Kidney (tissue), 14 donors: ENCODE measurements around the gene XCL1. TPM values are rescaled to one million over a fixed set of nuclear protein-coding genes. Genes with fewer than 3 reads are reported as not detected.
"Not testable (repeated sequence)": the region's sequence is repeated elsewhere in the genome, so short reads cannot be mapped to it uniquely, and the experiment has no call there.

Experiments
- DNase-seq, 5 donors: peaks; one replicate each; pipeline ENCODE4 v3.0.0-alpha.2; 2013 to 2020
- FAIRE-seq: peaks from 2 replicates; lab custom pipeline; 2012; peaks lifted over from hg19 to GRCh38; lab: Jason Lieb, UNC
- H3K27ac ChIP-seq, 2 donors: one replicate each; pipeline ENCODE4 v1.7.0; 2013; ENCODE audit warnings: low read depth in 2 of 2, low read length in 2 of 2, inconsistent platforms in 1 of 2
- H3K27me3 ChIP-seq: one replicate; pipeline ENCODE4 v1.7.1; 2013; ENCODE audit warnings: low read length, inconsistent platforms; ENCODE audit not compliant: control insufficient read depth, insufficient read depth
- H3K36me3 ChIP-seq, 3 donors: one replicate each; pipeline versions ENCODE4 v1.7.0 to v1.7.1; 2013; ENCODE audit warnings: low read length in 3 of 3, control low read depth in 1 of 3, inconsistent platforms in 1 of 3; ENCODE audit not compliant: insufficient read depth in 3 of 3, control insufficient read depth in 2 of 3
- H3K4me1 ChIP-seq, 3 donors: one replicate each; pipeline versions ENCODE4 v1.7.0 to v1.7.1; 2013; ENCODE audit warnings: low read length in 3 of 3, inconsistent platforms in 1 of 3, low read depth in 1 of 3; ENCODE audit not compliant: control insufficient read depth in 2 of 3, insufficient read depth in 2 of 3
- H3K4me3 ChIP-seq, 3 donors: one replicate each; pipeline versions ENCODE4 v1.7.0 to v1.8.1; 2013; ENCODE audit warnings: low read length in 3 of 3, control low read depth in 1 of 3, inconsistent platforms in 1 of 3
- H3K9ac ChIP-seq, 3 donors: one replicate each; pipeline versions ENCODE4 v1.7.0 to v1.7.1; 2013; ENCODE audit warnings: low read length in 3 of 3, control low read depth in 1 of 3, inconsistent platforms in 1 of 3
- H3K9me3 ChIP-seq, 3 donors: one replicate each; pipeline versions ENCODE4 v1.7.0 to v1.7.1; 2013; ENCODE audit warnings: low read length in 3 of 3, control low read depth in 1 of 3, inconsistent platforms in 1 of 3; ENCODE audit not compliant: control insufficient read depth in 2 of 3, insufficient read depth in 1 of 3
- intact Hi-C: fragments of 100-400 bp; cut with DNase I; formaldehyde crosslinking; loops from one replicate; pipeline ENCODE4 v1.11.1; 2022
- polyA plus RNA-seq: library from polyadenylated mRNA; stranded (reverse); fragments of 350-450 nt; fragmentation: Illumina TruSeq; extraction: RNeasy Lipid Tissue Mini Kit (QIAGEN cat#74804); gene quantifications from one replicate; pipeline ENCODE4 v1.2.3, GENCODE V29; 2014; ENCODE audit warnings: low read depth, low replicate concordance; ENCODE audit not compliant: insufficient read depth
- total RNA-seq: library from RNA; stranded (reverse); fragmentation: NEBNext Ultra II Directional; extraction: Animal tissue kit (Norgen Biotek cat#: 25700); gene quantifications from one replicate; pipeline ENCODE4 v1.2.1, GENCODE V29; 2021
- TF ChIP-seq, protein P1 (sequence below): IDR thresholded peaks from 3 replicates; pipeline ENCODE4 v1.5.1; 2012; ENCODE audit warnings: mild to moderate bottlenecking, moderate library complexity, borderline replicate concordance; ENCODE audit not compliant: insufficient read depth; ENCODE audit errors: extremely low read depth
- donor health status: control.
- donor health status: control.
- donor health status: control.
- donor health status: control.
- donor health status: control.
- donor health status: DM: yes; HTN: yes; CAD: no.
- donor health status: Normal renal cell carcinoma (clear cell type).

Gene XCL1
- total and polyA plus RNA-seq, 2 donors from 2014 or later, result not detected

DNA sequence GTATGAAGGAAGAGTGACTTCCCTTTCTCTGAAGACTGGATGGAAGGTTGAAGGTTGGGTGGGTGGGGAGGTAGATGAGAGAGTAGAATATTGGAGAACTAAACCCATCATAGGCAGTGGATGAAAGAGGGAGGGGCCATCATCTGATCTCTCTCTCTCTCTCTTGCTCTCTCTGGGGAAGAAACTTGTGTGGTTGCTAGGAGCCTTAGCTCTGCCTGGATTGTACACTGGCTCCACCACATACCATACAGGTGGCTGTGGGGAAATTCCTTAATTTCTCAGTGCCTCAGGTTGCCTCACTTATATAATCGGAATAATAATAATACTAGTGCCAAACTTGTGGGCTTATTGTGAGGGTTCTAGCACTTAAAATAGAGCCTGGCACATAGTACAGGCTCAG is 9.5 kb downstream of the XCL1 start:
- Histone ChIP-seq H3K4me1 (peaks cover 4 to 16% (median 8%) of the 10 kb centered on the region in 3 donors), H3K27me3 (no peaks in the 10 kb centered on the region), H3K4me3 (no peak overlapping the region), H3K27ac (no peak overlapping the region), H3K9me3 (no peaks in the 10 kb centered on the region), H3K9ac (no peak overlapping the region), H3K36me3 (no peaks in the 10 kb centered on the region)
- DNase-seq, result no peak
- FAIRE-seq, result no peak
- intact Hi-C loops, result no loop called here
- TF ChIP-seq, protein P1, sequence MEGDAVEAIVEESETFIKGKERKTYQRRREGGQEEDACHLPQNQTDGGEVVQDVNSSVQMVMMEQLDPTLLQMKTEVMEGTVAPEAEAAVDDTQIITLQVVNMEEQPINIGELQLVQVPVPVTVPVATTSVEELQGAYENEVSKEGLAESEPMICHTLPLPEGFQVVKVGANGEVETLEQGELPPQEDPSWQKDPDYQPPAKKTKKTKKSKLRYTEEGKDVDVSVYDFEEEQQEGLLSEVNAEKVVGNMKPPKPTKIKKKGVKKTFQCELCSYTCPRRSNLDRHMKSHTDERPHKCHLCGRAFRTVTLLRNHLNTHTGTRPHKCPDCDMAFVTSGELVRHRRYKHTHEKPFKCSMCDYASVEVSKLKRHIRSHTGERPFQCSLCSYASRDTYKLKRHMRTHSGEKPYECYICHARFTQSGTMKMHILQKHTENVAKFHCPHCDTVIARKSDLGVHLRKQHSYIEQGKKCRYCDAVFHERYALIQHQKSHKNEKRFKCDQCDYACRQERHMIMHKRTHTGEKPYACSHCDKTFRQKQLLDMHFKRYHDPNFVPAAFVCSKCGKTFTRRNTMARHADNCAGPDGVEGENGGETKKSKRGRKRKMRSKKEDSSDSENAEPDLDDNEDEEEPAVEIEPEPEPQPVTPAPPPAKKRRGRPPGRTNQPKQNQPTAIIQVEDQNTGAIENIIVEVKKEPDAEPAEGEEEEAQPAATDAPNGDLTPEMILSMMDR, result no peak

DNA sequence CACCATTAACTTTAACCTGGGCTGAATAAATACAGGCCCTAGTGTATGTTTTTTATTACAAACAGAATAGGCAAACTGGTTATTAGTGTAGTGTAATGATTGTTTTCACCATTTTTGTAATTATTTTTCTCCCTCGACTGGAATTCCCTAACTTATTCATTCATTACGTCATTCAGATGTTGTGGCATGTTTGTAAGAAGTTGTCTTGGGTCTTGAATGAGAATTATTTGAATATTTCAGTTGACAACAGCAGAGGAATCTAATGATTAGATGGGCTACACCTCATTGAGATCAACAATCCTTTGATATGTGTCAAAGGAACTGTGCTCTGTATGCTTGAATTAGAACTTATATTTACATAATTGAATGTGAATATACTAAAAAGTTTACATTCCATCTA is 12.8 kb downstream of the XCL1 start:
- H3K36me3 ChIP-seq, result no peaks in the 10 kb centered on the region
- no peak overlapping the region for H3K9ac ChIP-seq
- no peak overlapping the region for H3K27ac ChIP-seq
- DNase-seq, result no peak
- intact Hi-C loops, result no loop called here
- no peaks in the 10 kb centered on the region for H3K9me3 ChIP-seq
- H3K4me1 ChIP-seq, result peaks cover 0 to 13% (median 3%) of the 10 kb centered on the region in 3 donors
- no peak for FAIRE-seq
- no peak overlapping the region for H3K4me3 ChIP-seq
- TF ChIP-seq, protein P1, result no peak
- no peaks in the 10 kb centered on the region for H3K27me3 ChIP-seq

DNA sequence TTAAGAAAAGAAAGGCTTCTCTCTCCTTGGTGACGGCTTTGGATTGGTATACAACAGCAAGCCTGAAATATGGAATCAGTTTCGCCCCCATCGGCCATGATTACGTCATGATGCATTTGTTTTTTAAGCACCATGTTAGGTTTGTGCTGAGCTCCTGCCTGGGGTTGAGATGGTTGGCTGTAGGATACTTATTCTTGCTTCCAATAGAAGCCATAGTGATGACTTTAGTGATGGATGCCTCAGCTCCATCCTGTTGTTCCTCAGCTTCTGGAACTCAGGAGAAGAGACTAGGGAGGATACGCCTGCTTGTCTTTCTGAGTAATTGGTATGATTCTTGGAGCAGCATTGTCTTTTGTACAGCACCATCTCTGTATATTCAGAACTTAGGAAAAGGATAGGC is 14.7 kb downstream of the XCL1 start:
- no peaks in the 10 kb centered on the region for H3K4me1 ChIP-seq
- intact Hi-C loops, result no loop called here
- TF ChIP-seq, protein P1, result no peak
- DNase-seq, result no peak
- no peaks in the 10 kb centered on the region for H3K36me3 ChIP-seq
- H3K9me3 ChIP-seq, result no peaks in the 10 kb centered on the region
- H3K27ac ChIP-seq, result no peak overlapping the region
- H3K4me3 ChIP-seq, result no peak overlapping the region
- no peak for FAIRE-seq
- no peak overlapping the region for H3K9ac ChIP-seq
- H3K27me3 ChIP-seq, result no peaks in the 10 kb centered on the region

DNA sequence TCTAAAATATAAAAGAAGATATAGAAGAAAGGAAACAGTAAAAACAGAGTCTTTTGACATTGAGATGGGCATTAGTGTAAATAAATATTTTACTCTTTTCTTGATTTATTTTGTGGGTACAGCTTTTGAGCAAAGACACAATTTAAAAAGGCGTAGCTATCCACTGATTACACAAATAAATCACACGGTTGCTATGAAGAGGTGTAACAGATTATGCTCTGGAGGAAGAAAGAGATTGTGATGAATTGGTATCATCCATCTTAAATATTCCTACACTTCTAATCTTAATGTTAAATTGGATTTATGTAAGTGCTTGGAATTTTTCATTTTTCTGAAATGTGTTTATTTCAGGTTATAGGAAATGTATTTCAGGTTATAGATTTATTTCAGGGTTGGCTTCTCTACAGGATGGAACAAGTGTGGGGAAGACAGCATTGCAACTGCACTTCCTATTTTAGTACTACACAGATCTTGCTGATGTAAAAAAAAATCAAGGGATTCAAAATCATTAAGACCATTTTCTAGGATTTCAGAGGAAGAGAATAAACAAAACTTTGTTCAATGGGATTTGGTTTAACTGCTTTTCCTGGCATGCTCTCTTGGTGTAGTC is 15.3 kb downstream of the XCL1 start:
- Histone ChIP-seq H3K27me3 (no peaks in the 10 kb centered on the region), H3K9ac (no peak overlapping the region), H3K4me3 (no peak overlapping the region), H3K36me3 (no peaks in the 10 kb centered on the region), H3K9me3 (no peaks in the 10 kb centered on the region), H3K4me1 (no peaks in the 10 kb centered on the region), H3K27ac (no peak overlapping the region)
- FAIRE-seq (no peak), DNase-seq (no peak)
- intact Hi-C loops, result no loop called here
- TF ChIP-seq, protein P1, result no peak

DNA sequence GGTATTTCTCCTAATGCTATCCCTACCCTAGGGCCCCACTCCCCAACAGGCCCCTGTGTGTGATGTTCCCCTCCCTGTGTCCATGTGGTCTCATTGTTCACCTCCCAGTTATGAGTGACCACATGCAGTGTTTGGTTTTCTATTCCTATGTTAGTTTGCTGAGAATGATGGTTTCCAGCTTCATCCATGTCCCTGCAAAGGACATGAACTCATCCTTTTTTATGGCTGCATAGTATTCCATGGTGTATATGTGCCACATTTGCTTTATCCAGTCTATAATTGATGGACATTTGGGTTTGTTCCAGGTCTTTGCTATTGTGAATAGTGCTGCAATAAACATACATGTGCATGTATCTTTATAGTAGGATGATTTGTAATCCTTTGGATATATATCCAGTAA is 19.0 kb downstream of the XCL1 start:
- H3K4me3 ChIP-seq, result not testable (repeated sequence)

More for the DNA sequence above, 19.0 kb downstream of the XCL1 start:
- DNase-seq, H3K27me3 ChIP-seq, H3K4me1 ChIP-seq, intact Hi-C loops, H3K27ac ChIP-seq, H3K9ac ChIP-seq, H3K9me3 ChIP-seq, H3K36me3 ChIP-seq, FAIRE-seq: not testable (repeated sequence)
